GM19043 (cell line): ENCODE data around the gene TRPM7.
"Not testable (repeated sequence)": the region's sequence is repeated elsewhere in the genome, so short reads cannot be mapped to it uniquely, and the experiment has no call there.

Experiments used
- ATAC-seq: cut with Tn5 transposase; IDR thresholded peaks from one replicate; pipeline ENCODE4 v1.9.1; 2021; ENCODE audit warnings: low read depth; ENCODE audit not compliant: unreplicated experiment

TRPM7 gene

GRCh38 chr15:50675535-50676144 lies 11.0 kb downstream of the TRPM7 start:
- ATAC-seq: no peak

GRCh38 chr15:50670115-50670514 lies 16.5 kb downstream of the TRPM7 start:
- no peak for ATAC-seq

- no peak for ATAC-seq
Observed at GRCh38 chr15:50669611-50670010, 17.0 kb downstream of the TRPM7 start.

GRCh38 chr15:50665938-50666337 lies 20.7 kb downstream of the TRPM7 start:
- no peak for ATAC-seq

GRCh38 chr15:50655555-50655954 lies 31.0 kb downstream of the TRPM7 start:
- no peak for ATAC-seq

GRCh38 chr15:50653156-50653743 lies 33.3 kb downstream of the TRPM7 start:
- ATAC-seq: no peak

GRCh38 chr15:50652671-50653070 lies 33.9 kb downstream of the TRPM7 start:
- ATAC-seq: no peak

GRCh38 chr15:50641318-50641717 lies 45.3 kb downstream of the TRPM7 start:
- ATAC-seq: no peak

- no peak for ATAC-seq
Observed at GRCh38 chr15:50636146-50636545, 50.5 kb downstream of the TRPM7 start.

- no peak for ATAC-seq
Observed at GRCh38 chr15:50633653-50634052, 52.9 kb downstream of the TRPM7 start.

- no peak for ATAC-seq
Observed at GRCh38 chr15:50628421-50628820, 58.2 kb downstream of the TRPM7 start.

GRCh38 chr15:50627351-50628055 lies 59.1 kb downstream of the TRPM7 start:
- ATAC-seq: no peak

- no peak for ATAC-seq
Observed at GRCh38 chr15:50624616-50625168, 61.9 kb downstream of the TRPM7 start.

GRCh38 chr15:50622361-50622943 lies 64.1 kb downstream of the TRPM7 start:
- not testable (repeated sequence) for ATAC-seq

GRCh38 chr15:50616960-50617359 lies 69.6 kb downstream of the TRPM7 start:
- ATAC-seq: not testable (repeated sequence)

GRCh38 chr15:50616554-50616953 lies 70.0 kb downstream of the TRPM7 start:
- ATAC-seq: not testable (repeated sequence)

GRCh38 chr15:50613600-50613999 lies 73.0 kb downstream of the TRPM7 start:
- ATAC-seq: no peak

GRCh38 chr15:50607129-50607528 lies 79.5 kb downstream of the TRPM7 start:
- no peak for ATAC-seq

GRCh38 chr15:50605462-50605861 lies 81.1 kb downstream of the TRPM7 start:
- ATAC-seq: no peak

- ATAC-seq: not testable (repeated sequence)
Observed at GRCh38 chr15:50602028-50602427, 84.6 kb downstream of the TRPM7 start.

GRCh38 chr15:50594311-50594710 lies 92.3 kb downstream of the TRPM7 start:
- no peak for ATAC-seq
